ENCODE measurements around the gene INTS1.

The INTS1 gene

DNA sequence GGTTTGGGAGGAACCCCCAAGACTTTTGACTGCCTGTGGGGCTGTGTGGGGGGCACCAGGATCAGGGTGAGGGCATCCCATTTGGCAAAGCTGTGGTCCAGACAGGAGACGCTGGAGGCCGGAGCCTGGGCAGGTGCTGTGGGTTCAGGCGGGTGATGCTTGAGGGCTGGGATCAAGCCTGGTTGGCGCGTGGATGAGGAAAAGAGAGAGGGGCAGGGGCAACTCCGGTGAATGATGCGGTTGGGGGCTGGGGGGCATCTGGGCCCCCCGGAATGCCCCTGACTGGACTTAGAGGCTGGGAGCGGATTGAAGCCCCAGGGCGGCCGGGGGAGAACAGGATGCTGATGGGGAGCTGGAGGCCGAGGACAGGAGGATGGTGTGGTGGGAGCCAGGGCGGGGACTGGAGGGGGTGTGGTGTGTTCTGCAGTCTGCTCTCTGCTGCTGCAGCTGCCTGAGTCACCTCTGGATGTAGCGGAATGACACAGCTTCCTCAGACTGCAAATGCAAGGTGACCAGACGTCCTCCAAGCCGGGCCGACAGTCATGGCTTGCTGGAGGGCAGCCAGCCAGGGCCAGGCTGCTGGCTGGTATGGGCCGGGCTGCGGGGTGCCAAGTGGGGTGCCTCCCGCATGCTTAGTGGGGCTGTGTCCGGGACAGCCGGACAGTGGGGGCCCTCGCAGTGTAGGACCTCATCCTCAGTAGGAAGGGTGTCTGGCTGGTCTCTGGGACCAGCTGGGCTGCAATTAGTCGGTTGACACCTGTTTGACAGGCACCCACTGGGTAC is 29.5 kb upstream of the INTS1 start:
- no peaks in the 10 kb centered on the region; the same call in 1 of the 2 replicates for H3K36me3 ChIP-seq (ENCODE audit: insufficient read depth)
- no peak overlapping the region for H3K9ac ChIP-seq
- no peak overlapping the region for H3K27ac ChIP-seq
- peaks cover 2% of the 10 kb centered on the region; the same call in 1 of the 2 replicates for H4K20me1 ChIP-seq (ENCODE audit: insufficient read depth)
- H3K4me3 ChIP-seq (IDR thresholded peaks at IDR 0.05; ENCODE audit: insufficient read depth, low read depth, low read length), result no peak overlapping the region
- peaks cover 8% of the 10 kb centered on the region for H3K4me1 ChIP-seq (ENCODE audit: low read depth, poor library complexity, severe bottlenecking)
- H3K27me3 ChIP-seq (ENCODE audit: insufficient read depth, low read depth), result peaks cover 11% of the 10 kb centered on the region; the same call in 1 of the 2 replicates
- no peak overlapping the region for H3K4me2 ChIP-seq
- H2AFZ ChIP-seq (ENCODE audit: low read depth), result no peak overlapping the region
- H3K79me2 ChIP-seq (ENCODE audit: insufficient read depth, low read depth), result peaks cover 69% of the 10 kb centered on the region
- TF ChIP-seq CTCF (conservative IDR thresholded peaks at IDR 0.05; ENCODE audit: low read depth, low read length), result no peak

- Histone ChIP-seq H4K20me1 (ENCODE audit: insufficient read depth) (peaks cover 2% of the 10 kb centered on the region; the same call in 1 of the 2 replicates), H3K9ac (no peak overlapping the region), H3K4me3 (IDR thresholded peaks at IDR 0.05; ENCODE audit: insufficient read depth, low read depth, low read length) (no peak overlapping the region), H2AFZ (ENCODE audit: low read depth) (no peak overlapping the region), H3K4me2 (no peak overlapping the region), H3K27me3 (ENCODE audit: insufficient read depth, low read depth) (peaks cover 17% of the 10 kb centered on the region; the same call in 1 of the 2 replicates), H3K4me1 (ENCODE audit: low read depth, poor library complexity, severe bottlenecking) (peaks cover 8% of the 10 kb centered on the region), H3K27ac (no peak overlapping the region), H3K36me3 (ENCODE audit: insufficient read depth) (no peaks in the 10 kb centered on the region; the same call in 1 of the 2 replicates), H3K79me2 (ENCODE audit: insufficient read depth, low read depth) (peaks cover 69% of the 10 kb centered on the region)
- TF ChIP-seq CTCF (conservative IDR thresholded peaks at IDR 0.05; ENCODE audit: low read depth, low read length), result no peak
Observed at GRCh38 chr7:1533255-1533546, 29.0 kb upstream of the INTS1 start.

- Histone ChIP-seq H3K4me3 (IDR thresholded peaks at IDR 0.05; ENCODE audit: insufficient read depth, low read depth, low read length) (no peak overlapping the region), H3K27me3 (ENCODE audit: insufficient read depth, low read depth) (peaks cover 22% of the 10 kb centered on the region), H3K4me2 (peak overlapping the region; percentile 78; the same call in 1 of the 2 replicates), H3K36me3 (ENCODE audit: insufficient read depth) (no peaks in the 10 kb centered on the region; the same call in 1 of the 2 replicates), H3K27ac (no peak overlapping the region), H3K9ac (no peak overlapping the region), H3K4me1 (ENCODE audit: low read depth, poor library complexity, severe bottlenecking) (peaks cover 8% of the 10 kb centered on the region), H4K20me1 (ENCODE audit: insufficient read depth) (peaks cover 2% of the 10 kb centered on the region; the same call in 1 of the 2 replicates), H2AFZ (ENCODE audit: low read depth) (no peak overlapping the region), H3K79me2 (ENCODE audit: insufficient read depth, low read depth) (peaks cover 64% of the 10 kb centered on the region)
- TF ChIP-seq CTCF (conservative IDR thresholded peaks at IDR 0.05; ENCODE audit: low read depth, low read length), result no peak
Observed at GRCh38 chr7:1532456-1533254, 28.5 kb upstream of the INTS1 start.

GRCh38 chr7:1531979-1532455 is 27.8 kb upstream of the INTS1 start:
- Histone ChIP-seq H2AFZ (ENCODE audit: low read depth) (no peak overlapping the region), H3K4me3 (IDR thresholded peaks at IDR 0.05; ENCODE audit: insufficient read depth, low read depth, low read length) (no peak overlapping the region), H3K27me3 (ENCODE audit: insufficient read depth, low read depth) (peaks cover 29% of the 10 kb centered on the region), H3K4me2 (peak overlapping the region; percentile 78), H3K79me2 (ENCODE audit: insufficient read depth, low read depth) (peaks cover 57% of the 10 kb centered on the region), H3K4me1 (ENCODE audit: low read depth, poor library complexity, severe bottlenecking) (peaks cover 8% of the 10 kb centered on the region), H3K27ac (no peak overlapping the region), H3K9ac (peak overlapping the region; percentile 86; the same call in 1 of the 2 replicates), H4K20me1 (ENCODE audit: insufficient read depth) (peaks cover 2% of the 10 kb centered on the region; the same call in 1 of the 2 replicates), H3K36me3 (ENCODE audit: insufficient read depth) (no peaks in the 10 kb centered on the region; the same call in 1 of the 2 replicates)
- TF ChIP-seq CTCF (conservative IDR thresholded peaks at IDR 0.05; ENCODE audit: low read depth, low read length), result no peak
